GM12872 (cell line): ENCODE results near the gene MKNK1.
A peak's percentile ranks its signal among the peaks of the same experiment; 100 is the strongest.

ENCODE experiments used
- TF ChIP-seq, protein P1 (sequence below): IDR thresholded peaks from 3 replicates; pipeline ENCODE4 v1.5.1; 2011; ENCODE audit warnings: low read depth, mild to moderate bottlenecking, low read length, moderate library complexity; ENCODE audit not compliant: insufficient read depth

MKNK1 gene

DNA sequence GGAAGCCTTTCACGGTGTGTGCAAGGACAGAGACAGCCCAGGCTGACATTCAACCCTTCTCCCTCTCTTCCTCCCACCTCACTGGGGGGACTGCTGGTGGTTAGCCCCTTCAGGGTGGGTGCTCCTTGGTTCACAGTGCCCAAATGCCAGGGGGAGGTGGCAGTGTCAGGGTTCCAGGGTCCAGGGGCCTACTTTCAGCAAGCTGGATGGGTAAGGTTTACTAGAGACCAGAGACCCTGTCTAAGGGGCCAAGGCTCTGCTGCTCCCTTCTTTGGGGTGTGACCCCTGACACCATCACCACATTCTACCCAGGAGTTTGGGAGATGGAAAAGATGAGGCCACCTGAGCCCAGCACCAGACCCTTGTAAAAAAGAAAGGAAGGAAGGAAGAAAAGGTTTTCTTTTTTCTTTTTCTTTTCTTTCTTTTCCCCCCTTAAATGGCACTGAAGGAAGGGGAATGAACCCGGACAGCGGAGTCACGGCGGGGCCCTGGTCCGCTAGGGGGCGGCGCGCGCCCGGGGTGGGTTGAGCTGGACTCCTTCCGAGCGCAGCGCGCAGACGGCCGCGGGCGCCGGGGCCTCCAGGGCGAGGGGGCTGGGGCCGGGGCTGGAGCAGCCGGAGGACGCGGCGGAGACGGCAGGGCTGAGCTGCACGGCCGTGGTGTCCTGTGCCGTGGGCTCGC is 71.4 kb downstream of the MKNK1 start:
- TF ChIP-seq, protein P1, sequence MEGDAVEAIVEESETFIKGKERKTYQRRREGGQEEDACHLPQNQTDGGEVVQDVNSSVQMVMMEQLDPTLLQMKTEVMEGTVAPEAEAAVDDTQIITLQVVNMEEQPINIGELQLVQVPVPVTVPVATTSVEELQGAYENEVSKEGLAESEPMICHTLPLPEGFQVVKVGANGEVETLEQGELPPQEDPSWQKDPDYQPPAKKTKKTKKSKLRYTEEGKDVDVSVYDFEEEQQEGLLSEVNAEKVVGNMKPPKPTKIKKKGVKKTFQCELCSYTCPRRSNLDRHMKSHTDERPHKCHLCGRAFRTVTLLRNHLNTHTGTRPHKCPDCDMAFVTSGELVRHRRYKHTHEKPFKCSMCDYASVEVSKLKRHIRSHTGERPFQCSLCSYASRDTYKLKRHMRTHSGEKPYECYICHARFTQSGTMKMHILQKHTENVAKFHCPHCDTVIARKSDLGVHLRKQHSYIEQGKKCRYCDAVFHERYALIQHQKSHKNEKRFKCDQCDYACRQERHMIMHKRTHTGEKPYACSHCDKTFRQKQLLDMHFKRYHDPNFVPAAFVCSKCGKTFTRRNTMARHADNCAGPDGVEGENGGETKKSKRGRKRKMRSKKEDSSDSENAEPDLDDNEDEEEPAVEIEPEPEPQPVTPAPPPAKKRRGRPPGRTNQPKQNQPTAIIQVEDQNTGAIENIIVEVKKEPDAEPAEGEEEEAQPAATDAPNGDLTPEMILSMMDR, result peak; percentile 59; the same call in 2 of the 3 replicates

GRCh38 chr1:46532095-46532494 is 72.0 kb downstream of the MKNK1 start:
- TF ChIP-seq, protein P1, result no peak

GRCh38 chr1:46530791-46531409 is 73.2 kb downstream of the MKNK1 start:
- TF ChIP-seq, protein P1, result no peak

- TF ChIP-seq, protein P1, result no peak
Observed at GRCh38 chr1:46530311-46530710, 73.8 kb downstream of the MKNK1 start.

GRCh38 chr1:46529031-46529630 is 74.9 kb downstream of the MKNK1 start:
- TF ChIP-seq, protein P1, result no peak

- TF ChIP-seq, protein P1, result no peak
Observed at GRCh38 chr1:46528297-46528955, 75.6 kb downstream of the MKNK1 start.
